Measurements from ENCODE around the gene MOB1A. TPM values are rescaled to one million over a fixed set of nuclear protein-coding genes. Genes with fewer than 3 reads are reported as not detected.

MOB1A gene
- polyA plus RNA-seq, 1 donor from 2014 or later = 39.2 TPM

DNA sequence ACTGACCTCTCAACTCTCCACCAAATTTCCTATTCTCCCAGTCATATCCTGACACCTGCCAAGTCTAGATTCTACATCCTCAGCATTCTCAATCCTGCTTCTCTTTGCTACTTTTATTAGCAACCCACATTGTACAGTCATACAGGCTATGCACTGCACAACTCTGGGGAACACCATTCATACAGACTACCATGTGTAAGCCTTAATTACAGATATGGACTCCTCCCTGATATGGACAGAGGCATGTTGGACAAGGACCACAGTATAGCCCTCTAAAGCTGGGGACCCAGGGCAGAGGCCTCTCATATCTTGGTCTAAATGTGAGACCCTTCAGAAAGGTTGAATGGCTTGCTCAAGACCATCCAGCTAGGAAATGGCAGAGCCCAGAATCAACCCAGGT lies 67.3 kb downstream of the MOB1A start:
- no peaks in the 10 kb centered on the region for H3F3A ChIP-seq (ENCODE audit: insufficient read depth, low read length, poor library complexity, severe bottlenecking)

DNA sequence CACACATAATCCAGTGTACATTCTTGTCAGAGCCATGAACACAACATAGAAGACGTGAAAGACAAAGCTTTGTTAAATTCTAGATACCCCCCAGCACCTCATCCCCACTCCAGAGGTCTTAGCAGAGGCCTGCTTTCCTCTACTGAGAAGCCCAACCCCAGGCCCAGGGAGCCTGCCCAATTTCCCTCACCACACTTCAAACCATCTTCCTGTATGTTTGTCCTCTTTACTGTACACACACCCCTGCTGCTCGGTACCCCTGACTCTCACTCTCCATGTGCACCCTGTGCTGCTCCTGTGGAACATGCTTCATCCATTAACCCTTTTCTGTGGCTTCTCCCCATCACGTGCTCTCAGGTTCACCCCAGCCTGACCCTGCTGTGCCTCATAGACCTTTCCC lies 68.1 kb downstream of the MOB1A start:
- Histone ChIP-seq H3K9me2 (ENCODE audit: insufficient read depth, low read length) (no peaks in the 10 kb centered on the region), H3K27ac (ENCODE audit: low read length) (no peak overlapping the region), H3K9me3 (ENCODE audit: low read length) (no peaks in the 10 kb centered on the region), H3K4me2 (ENCODE audit: low read length) (no peak overlapping the region), H4K20me1 (ENCODE audit: insufficient read depth) (no peaks in the 10 kb centered on the region), H2AFZ (ENCODE audit: low read depth, low read length) (no peak overlapping the region), H3K27me3 (ENCODE audit: insufficient read depth, low read depth, low read length) (no peaks in the 10 kb centered on the region), H3K36me3 (ENCODE audit: insufficient read depth, low read length) (no peaks in the 10 kb centered on the region), H3K79me2 (replicated peaks; ENCODE audit: insufficient read depth, low read length) (no peaks in the 10 kb centered on the region), H3K9ac (ENCODE audit: low read length) (no peak overlapping the region), H3F3A (ENCODE audit: insufficient read depth, low read length, poor library complexity, severe bottlenecking) (no peaks in the 10 kb centered on the region), H3K4me3 (ENCODE audit: low read length) (no peak overlapping the region)
- no peak for TF ChIP-seq EZH2 (IDR thresholded peaks at IDR 0.05; ENCODE audit: borderline replicate concordance, insufficient read depth, low read length, poor library complexity, severe bottlenecking)
- TF ChIP-seq, protein P1, sequence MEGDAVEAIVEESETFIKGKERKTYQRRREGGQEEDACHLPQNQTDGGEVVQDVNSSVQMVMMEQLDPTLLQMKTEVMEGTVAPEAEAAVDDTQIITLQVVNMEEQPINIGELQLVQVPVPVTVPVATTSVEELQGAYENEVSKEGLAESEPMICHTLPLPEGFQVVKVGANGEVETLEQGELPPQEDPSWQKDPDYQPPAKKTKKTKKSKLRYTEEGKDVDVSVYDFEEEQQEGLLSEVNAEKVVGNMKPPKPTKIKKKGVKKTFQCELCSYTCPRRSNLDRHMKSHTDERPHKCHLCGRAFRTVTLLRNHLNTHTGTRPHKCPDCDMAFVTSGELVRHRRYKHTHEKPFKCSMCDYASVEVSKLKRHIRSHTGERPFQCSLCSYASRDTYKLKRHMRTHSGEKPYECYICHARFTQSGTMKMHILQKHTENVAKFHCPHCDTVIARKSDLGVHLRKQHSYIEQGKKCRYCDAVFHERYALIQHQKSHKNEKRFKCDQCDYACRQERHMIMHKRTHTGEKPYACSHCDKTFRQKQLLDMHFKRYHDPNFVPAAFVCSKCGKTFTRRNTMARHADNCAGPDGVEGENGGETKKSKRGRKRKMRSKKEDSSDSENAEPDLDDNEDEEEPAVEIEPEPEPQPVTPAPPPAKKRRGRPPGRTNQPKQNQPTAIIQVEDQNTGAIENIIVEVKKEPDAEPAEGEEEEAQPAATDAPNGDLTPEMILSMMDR (IDR thresholded peaks at IDR 0.05; ENCODE audit: poor library complexity, severe bottlenecking) = no peak
- no peak for TF ChIP-seq SMC3 (conservative IDR thresholded peaks at IDR 0.05; ENCODE audit: poor library complexity)

More for the DNA sequence above, 67.3 kb downstream of the MOB1A start:
- H3K4me2 ChIP-seq (ENCODE audit: low read length) = no peak overlapping the region
- no peaks in the 10 kb centered on the region for H3K36me3 ChIP-seq (ENCODE audit: insufficient read depth, low read length)
- H2AFZ ChIP-seq (ENCODE audit: low read depth, low read length) = no peak overlapping the region
- H3K27me3 ChIP-seq (ENCODE audit: insufficient read depth, low read depth, low read length) = no peaks in the 10 kb centered on the region
- H3K27ac ChIP-seq (ENCODE audit: low read length) = no peak overlapping the region
- H3K9me2 ChIP-seq (ENCODE audit: insufficient read depth, low read length) = no peaks in the 10 kb centered on the region
- H3K4me3 ChIP-seq (ENCODE audit: low read length) = no peak overlapping the region
- H3K9ac ChIP-seq (ENCODE audit: low read length) = no peak overlapping the region
- no peaks in the 10 kb centered on the region for H3K9me3 ChIP-seq (ENCODE audit: low read length)
- no peaks in the 10 kb centered on the region for H3K79me2 ChIP-seq (replicated peaks; ENCODE audit: insufficient read depth, low read length)
- no peak for TF ChIP-seq MXI1 (conservative IDR thresholded peaks at IDR 0.05; ENCODE audit: poor library complexity, severe bottlenecking)
- no peak for TF ChIP-seq EP300 (conservative IDR thresholded peaks at IDR 0.05; ENCODE audit: poor library complexity, severe bottlenecking)
- TF ChIP-seq, protein P2, sequence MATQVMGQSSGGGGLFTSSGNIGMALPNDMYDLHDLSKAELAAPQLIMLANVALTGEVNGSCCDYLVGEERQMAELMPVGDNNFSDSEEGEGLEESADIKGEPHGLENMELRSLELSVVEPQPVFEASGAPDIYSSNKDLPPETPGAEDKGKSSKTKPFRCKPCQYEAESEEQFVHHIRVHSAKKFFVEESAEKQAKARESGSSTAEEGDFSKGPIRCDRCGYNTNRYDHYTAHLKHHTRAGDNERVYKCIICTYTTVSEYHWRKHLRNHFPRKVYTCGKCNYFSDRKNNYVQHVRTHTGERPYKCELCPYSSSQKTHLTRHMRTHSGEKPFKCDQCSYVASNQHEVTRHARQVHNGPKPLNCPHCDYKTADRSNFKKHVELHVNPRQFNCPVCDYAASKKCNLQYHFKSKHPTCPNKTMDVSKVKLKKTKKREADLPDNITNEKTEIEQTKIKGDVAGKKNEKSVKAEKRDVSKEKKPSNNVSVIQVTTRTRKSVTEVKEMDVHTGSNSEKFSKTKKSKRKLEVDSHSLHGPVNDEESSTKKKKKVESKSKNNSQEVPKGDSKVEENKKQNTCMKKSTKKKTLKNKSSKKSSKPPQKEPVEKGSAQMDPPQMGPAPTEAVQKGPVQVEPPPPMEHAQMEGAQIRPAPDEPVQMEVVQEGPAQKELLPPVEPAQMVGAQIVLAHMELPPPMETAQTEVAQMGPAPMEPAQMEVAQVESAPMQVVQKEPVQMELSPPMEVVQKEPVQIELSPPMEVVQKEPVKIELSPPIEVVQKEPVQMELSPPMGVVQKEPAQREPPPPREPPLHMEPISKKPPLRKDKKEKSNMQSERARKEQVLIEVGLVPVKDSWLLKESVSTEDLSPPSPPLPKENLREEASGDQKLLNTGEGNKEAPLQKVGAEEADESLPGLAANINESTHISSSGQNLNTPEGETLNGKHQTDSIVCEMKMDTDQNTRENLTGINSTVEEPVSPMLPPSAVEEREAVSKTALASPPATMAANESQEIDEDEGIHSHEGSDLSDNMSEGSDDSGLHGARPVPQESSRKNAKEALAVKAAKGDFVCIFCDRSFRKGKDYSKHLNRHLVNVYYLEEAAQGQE (IDR thresholded peaks at IDR 0.05; ENCODE audit: borderline replicate concordance) = no peak
- TF ChIP-seq, protein P1 (IDR thresholded peaks at IDR 0.05; ENCODE audit: poor library complexity, severe bottlenecking) = no peak
- no peak for TF ChIP-seq RAD21 (conservative IDR thresholded peaks at IDR 0.05)
- TF ChIP-seq SMC3 (conservative IDR thresholded peaks at IDR 0.05; ENCODE audit: poor library complexity) = no peak
- no peak for TF ChIP-seq EZH2 (IDR thresholded peaks at IDR 0.05; ENCODE audit: borderline replicate concordance, insufficient read depth, low read length, poor library complexity, severe bottlenecking)
- TF ChIP-seq TAF1 (IDR thresholded peaks at IDR 0.05; ENCODE audit: low read depth) = no peak
- no peak for TF ChIP-seq POLR2AphosphoS5 (IDR thresholded peaks at IDR 0.05)
- H4K20me1 ChIP-seq (ENCODE audit: insufficient read depth) = no peaks in the 10 kb centered on the region

Data from neural cell (in vitro differentiated cells).